T-cell (primary cell): Measurements from ENCODE around the gene FREM1. TPM values are rescaled to one million over a fixed set of nuclear protein-coding genes. Genes with fewer than 3 reads are reported as not detected.

Source experiments
- ATAC-seq, 4 experiments: fragments of 200-7000 bp in 3 of 4; fragments of 150-1000 bp in 1 of 4; cut with Tn5 transposase; replicated peaks in 1 of 4; 1 replicate in 3 of 4; 2 replicates in 1 of 4; pipeline ENCODE4 v1.10.0; 2021; ENCODE audit warnings: moderate library complexity in 3 of 4, mild to moderate bottlenecking in 2 of 4, moderate number of reproducible peaks in 1 of 4
- CTCF ChIA-PET, 2 donors: fragments of 300-600 bp; sonication (Branson Sonifier 250); formaldehyde crosslinking; loops; one replicate each; lab custom pipeline; 2022; ENCODE audit warnings: antibody characterized with exemption in 2 of 2; lab: Charles Lee
- POLR2A ChIA-PET, 2 donors: fragments of 300-600 bp; sonication (Branson Sonifier 250); formaldehyde crosslinking; loops; one replicate each; lab custom pipeline; 2022; ENCODE audit warnings: antibody characterized with exemption in 2 of 2; lab: Charles Lee
- DNase-seq, 35 experiments: peaks; one replicate each; pipeline versions ENCODE4 v3.0.0 to v3.0.0-alpha.2; 2013 to 2023
- H3K27ac ChIP-seq: one replicate; pipeline ENCODE4 v1.5.1; 2013; ENCODE audit warnings: low read length
- H3K27me3 ChIP-seq, 2 experiments: replicated peaks in 1 of 2; 1 replicate in 1 of 2; 2 replicates in 1 of 2; pipeline versions ENCODE4 v1.6.1 to v1.7.0; 2013; ENCODE audit warnings: low read length in 1 of 2, mixed read lengths in 1 of 2; ENCODE audit not compliant: control insufficient read depth in 2 of 2, insufficient read depth in 2 of 2; ENCODE audit errors: extremely low read depth in 1 of 2
- H3K36me3 ChIP-seq, 2 donors: 1 replicate in 1 of 2; 2 replicates in 1 of 2; pipeline versions ENCODE4 v1.6.1 to v1.7.0; 2013; ENCODE audit warnings: low read length in 1 of 2; ENCODE audit not compliant: control insufficient read depth in 2 of 2, insufficient read depth in 1 of 2; ENCODE audit errors: extremely low read depth in 1 of 2
- H3K4me1 ChIP-seq, 2 experiments: 1 replicate in 1 of 2; 2 replicates in 1 of 2; pipeline versions ENCODE4 v1.6.1 to v1.7.0; 2013; ENCODE audit warnings: low read length in 2 of 2, mixed read lengths in 1 of 2; ENCODE audit not compliant: insufficient read depth in 2 of 2, control insufficient read depth in 1 of 2; ENCODE audit errors: extremely low read depth in 1 of 2
- H3K4me3 ChIP-seq, 2 donors: 1 replicate in 1 of 2; 2 replicates in 1 of 2; pipeline versions ENCODE4 v1.5.1 to v1.7.0; 2013; ENCODE audit warnings: mild to moderate bottlenecking in 2 of 2, low read length in 1 of 2, moderate library complexity in 1 of 2; ENCODE audit not compliant: control insufficient read depth in 1 of 2; ENCODE audit errors: extremely low read depth in 1 of 2
- H3K9me3 ChIP-seq: 2 replicates; pipeline ENCODE4 v1.7.0; 2013
- H3K27ac Mint-ChIP-seq, 2 donors: one replicate each; pipeline ENCODE4 v1.8.0; 2020 to 2021; ENCODE audit warnings: mild to moderate bottlenecking in 2 of 2, mixed read lengths in 2 of 2
- H3K27me3 Mint-ChIP-seq, 2 donors: one replicate each; pipeline ENCODE4 v1.8.0; 2021 to 2022; ENCODE audit warnings: mixed read lengths in 2 of 2
- H3K36me3 Mint-ChIP-seq: one replicate; pipeline ENCODE4 v1.8.0; 2021; ENCODE audit warnings: mixed read lengths
- H3K4me1 Mint-ChIP-seq, 3 donors: one replicate each; pipeline ENCODE4 v1.8.0; 2020 to 2022; ENCODE audit warnings: mixed read lengths in 3 of 3, mild to moderate bottlenecking in 1 of 3
- H3K4me3 Mint-ChIP-seq, 3 donors: one replicate each; pipeline ENCODE4 v1.8.0; 2020 to 2022; ENCODE audit warnings: mild to moderate bottlenecking in 3 of 3, mixed read lengths in 3 of 3, moderate library complexity in 3 of 3
- H3K9me3 Mint-ChIP-seq, 3 donors: one replicate each; pipeline ENCODE4 v1.8.0; 2020 to 2022; ENCODE audit warnings: mixed read lengths in 3 of 3
- WGBS: methylation state at CpG from one replicate; pipeline ENCODE4 v1.1.5; 2013; ENCODE audit warnings: missing lambda C conversion rate; ENCODE audit not compliant: insufficient coverage; 5-methylcytosine and 5-hydroxymethylcytosine counted together
- total RNA-seq, 35 experiments: library from RNA in 6 of 35; stranded (reverse) in 6 of 35; fragments of 120-200 nt in 1 of 35; gene quantifications; one replicate each; pipeline versions ENCODE4 v1.2.1 to v1.2.4 and lab custom pipeline; 2013 to 2026

The FREM1 gene
- total RNA-seq, 5 donors from 2014 or later (not counting 1 experiment from before 2014, with no cell fraction given) = 0.26 to 0.76 (median 0.39) TPM; not detected in 1

DNA sequence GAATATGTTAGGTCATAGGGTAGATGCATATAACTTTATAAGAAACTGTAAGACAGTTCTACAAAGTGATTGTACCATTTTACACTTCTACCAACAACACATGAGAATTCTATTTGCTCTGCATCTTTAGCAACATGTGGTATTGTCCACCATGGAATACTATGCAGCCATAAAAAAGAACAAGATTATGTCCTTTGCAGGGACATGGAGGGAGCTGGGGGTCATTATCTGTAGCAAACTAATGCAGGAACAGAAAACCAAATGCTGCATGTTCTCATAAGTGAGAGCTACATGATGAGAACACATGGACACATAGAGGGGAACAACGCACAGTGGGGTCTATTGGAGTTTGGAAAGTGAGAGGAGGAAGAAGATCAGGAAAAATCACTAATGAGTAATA lies 165.5 kb downstream of the FREM1 start:
- ChIA-PET POLR2A (no interaction called here), CTCF (no interaction called here)
- H3K4me1 Mint-ChIP-seq = peaks cover 4 to 8% (median 4%) of the 10 kb centered on the region in 3 donors
- Histone ChIP-seq H3K4me3 (no peak overlapping the region), H3K27me3 (no peaks in the 10 kb centered on the region), H3K4me1 (no peaks in the 10 kb centered on the region), H3K27ac (no peak overlapping the region), H3K9me3 (no peaks in the 10 kb centered on the region), H3K36me3 (no peaks in the 10 kb centered on the region)
- H3K36me3 Mint-ChIP-seq = no peaks in the 10 kb centered on the region
- no peak for DNase-seq
- ATAC-seq = no peak
- H3K4me3 Mint-ChIP-seq = no peak overlapping the region
- peaks cover 14 to 17% of the 10 kb centered on the region in 2 donors for H3K27me3 Mint-ChIP-seq
- no peak overlapping the region for H3K27ac Mint-ChIP-seq
- peaks cover 0 to 4% (median 0%) of the 10 kb centered on the region in 3 donors for H3K9me3 Mint-ChIP-seq
- WGBS = no CpG with 5 or more reads among the region's 1 CpG

DNA sequence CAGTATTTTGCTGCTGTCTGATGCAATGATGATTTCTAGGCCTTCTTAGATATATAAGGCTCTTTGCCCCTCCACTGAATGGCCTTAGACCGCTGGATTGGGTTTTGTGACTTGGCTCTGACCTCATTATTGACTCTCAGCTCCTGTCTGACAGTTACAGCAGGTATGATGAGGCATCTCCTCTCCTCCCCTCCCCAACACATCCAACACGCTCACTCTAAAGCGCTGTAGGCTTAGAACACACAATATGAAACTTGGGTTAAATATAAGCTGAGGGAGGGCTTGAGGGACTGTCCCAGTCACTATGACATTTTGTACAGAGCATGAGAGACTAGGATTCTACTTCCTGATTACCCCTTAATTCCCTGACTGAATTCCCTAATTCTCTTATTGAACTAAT lies 168.9 kb downstream of the FREM1 start:
- Mint-ChIP-seq H3K4me1 (no peaks in the 10 kb centered on the region), H3K27ac (no peak overlapping the region), H3K36me3 (no peaks in the 10 kb centered on the region), H3K4me3 (no peak overlapping the region), H3K9me3 (peaks cover 0 to 4% (median 0%) of the 10 kb centered on the region in 3 donors), H3K27me3 (peaks cover 10 to 15% of the 10 kb centered on the region in 2 donors)
- CTCF ChIA-PET = no interaction called here
- DNase-seq (no peak), ATAC-seq (no peak)
- H3K27ac ChIP-seq = no peak overlapping the region
- H3K27me3 ChIP-seq = no peaks in the 10 kb centered on the region
- POLR2A ChIA-PET = no interaction called here
- H3K4me3 ChIP-seq = no peak overlapping the region
- H3K9me3 ChIP-seq = no peaks in the 10 kb centered on the region
- no peaks in the 10 kb centered on the region for H3K36me3 ChIP-seq
- no peaks in the 10 kb centered on the region for H3K4me1 ChIP-seq
- WGBS = no CpG with 5 or more reads among the region's 3 CpGs

DNA sequence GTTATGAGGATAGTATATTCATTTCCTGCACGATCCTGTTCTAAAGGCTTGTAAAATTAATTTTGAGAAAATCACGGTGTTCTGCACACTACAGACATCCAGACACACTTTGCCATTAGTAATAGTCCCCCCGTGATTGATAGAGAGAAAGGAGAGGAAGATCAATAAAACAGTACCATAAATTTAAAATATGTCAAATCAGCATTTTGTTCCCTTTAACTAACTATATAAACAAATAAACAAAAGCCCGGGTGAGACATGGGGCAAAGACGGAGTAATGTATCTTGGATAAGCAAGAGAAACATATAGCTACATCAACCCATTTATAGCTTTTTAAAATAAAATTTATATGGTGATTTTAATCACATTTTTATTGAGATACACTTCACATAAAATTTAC lies 177.1 kb downstream of the FREM1 start:
- WGBS = no CpG with 5 or more reads among the region's 5 CpGs
- H3K9me3 ChIP-seq = no peaks in the 10 kb centered on the region
- ChIA-PET CTCF (interaction anchor here in 1 of 2 donors (0.6 kb wide), 1 partner anchor 116 kb away, joined by 3 read pairs; no protein-coding TSS in a partner anchor), POLR2A (no interaction called here)
- no peaks in the 10 kb centered on the region for H3K4me1 Mint-ChIP-seq
- no peak overlapping the region for H3K27ac ChIP-seq
- H3K27me3 ChIP-seq = no peaks in the 10 kb centered on the region
- ATAC-seq (no peak), DNase-seq (no peak)
- H3K4me1 ChIP-seq = no peaks in the 10 kb centered on the region
- H3K4me3 ChIP-seq = no peak overlapping the region
- no peaks in the 10 kb centered on the region for H3K9me3 Mint-ChIP-seq
- H3K27ac Mint-ChIP-seq = no peak overlapping the region
- no peaks in the 10 kb centered on the region for H3K36me3 ChIP-seq
- H3K4me3 Mint-ChIP-seq = no peak overlapping the region
- H3K36me3 Mint-ChIP-seq = no peaks in the 10 kb centered on the region
- peaks cover 9 to 12% of the 10 kb centered on the region in 2 donors for H3K27me3 Mint-ChIP-seq

DNA sequence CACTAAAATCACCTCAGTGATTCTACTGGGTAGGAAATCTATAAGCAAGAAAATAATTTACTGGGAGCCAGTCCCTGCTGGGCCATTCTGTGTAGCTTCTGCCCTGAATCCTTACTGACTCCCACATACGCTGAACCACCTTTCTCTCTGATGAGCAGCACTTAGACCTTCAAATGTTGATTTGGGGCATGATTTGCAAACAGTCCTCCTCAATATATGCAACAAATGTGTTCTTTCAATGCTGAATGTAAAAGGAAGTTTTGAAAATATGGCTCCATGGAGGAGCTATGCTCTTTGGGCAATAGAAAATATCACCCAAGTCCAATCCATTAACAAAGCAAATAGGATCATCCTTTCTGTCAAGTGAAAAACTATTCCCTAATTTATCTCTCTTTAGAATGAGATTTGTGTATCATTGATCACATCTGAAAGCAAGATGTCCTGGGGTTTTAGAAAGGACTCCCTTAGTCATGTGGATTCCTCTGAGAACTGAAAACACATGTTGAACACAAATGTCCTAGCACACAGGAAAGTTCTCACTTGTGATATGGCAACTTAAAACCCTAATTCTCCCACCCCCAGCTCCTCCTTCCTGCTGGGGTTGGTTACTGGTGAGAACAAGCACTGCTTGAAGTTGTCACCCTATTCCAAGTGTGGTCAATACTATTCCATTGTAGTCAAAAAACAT lies 178.8 kb downstream of the FREM1 start:
- H3K27ac Mint-ChIP-seq = no peak overlapping the region
- H3K36me3 ChIP-seq = no peaks in the 10 kb centered on the region
- WGBS = no CpG with 5 or more reads among the region's 1 CpG
- no peak overlapping the region for H3K27ac ChIP-seq
- no peak overlapping the region for H3K4me3 ChIP-seq
- ATAC-seq (no peak), DNase-seq (no peak)
- no peaks in the 10 kb centered on the region for H3K4me1 ChIP-seq
- H3K4me3 Mint-ChIP-seq = no peak overlapping the region
- no peaks in the 10 kb centered on the region for H3K9me3 ChIP-seq
- H3K9me3 Mint-ChIP-seq = no peaks in the 10 kb centered on the region
- H3K36me3 Mint-ChIP-seq = no peaks in the 10 kb centered on the region
- no peaks in the 10 kb centered on the region for H3K4me1 Mint-ChIP-seq
- ChIA-PET POLR2A (no interaction called here), CTCF (no interaction called here)
- H3K27me3 ChIP-seq = no peaks in the 10 kb centered on the region
- peaks cover 5 to 15% of the 10 kb centered on the region in 2 donors for H3K27me3 Mint-ChIP-seq

DNA sequence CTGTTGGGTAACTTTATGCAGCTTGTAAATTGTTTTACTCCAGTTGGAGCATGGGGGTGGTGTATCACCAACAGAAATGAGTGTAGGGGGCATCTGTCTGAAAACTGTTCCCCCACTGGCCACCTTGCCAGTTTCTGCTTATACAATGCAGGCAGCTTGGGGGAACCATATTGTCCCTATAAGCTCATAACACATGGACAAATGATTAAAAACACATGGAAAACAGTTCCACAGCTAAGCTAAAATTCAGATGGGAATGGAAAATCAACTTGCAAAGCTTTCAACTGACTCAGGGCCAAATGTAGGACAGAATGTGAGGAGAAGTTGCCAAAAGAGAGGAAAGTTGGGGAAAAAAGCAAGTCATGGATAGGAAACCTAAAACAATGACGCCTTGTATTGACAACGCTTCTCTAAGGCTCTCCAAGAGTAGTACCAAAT lies 179.7 kb downstream of the FREM1 start:
- CTCF ChIA-PET = no interaction called here
- H3K9me3 Mint-ChIP-seq = no peaks in the 10 kb centered on the region
- WGBS = no CpG with 5 or more reads among the region's 2 CpGs
- Histone ChIP-seq H3K9me3 (no peaks in the 10 kb centered on the region), H3K27ac (no peak overlapping the region), H3K4me1 (no peaks in the 10 kb centered on the region), H3K36me3 (no peaks in the 10 kb centered on the region), H3K27me3 (no peaks in the 10 kb centered on the region), H3K4me3 (no peak overlapping the region)
- H3K4me1 Mint-ChIP-seq = no peaks in the 10 kb centered on the region
- no peaks in the 10 kb centered on the region for H3K36me3 Mint-ChIP-seq
- DNase-seq (no peak), ATAC-seq (no peak)
- POLR2A ChIA-PET = no interaction called here
- no peak overlapping the region for H3K4me3 Mint-ChIP-seq
- no peak overlapping the region for H3K27ac Mint-ChIP-seq
- peaks cover 7 to 14% of the 10 kb centered on the region in 2 donors for H3K27me3 Mint-ChIP-seq

DNA sequence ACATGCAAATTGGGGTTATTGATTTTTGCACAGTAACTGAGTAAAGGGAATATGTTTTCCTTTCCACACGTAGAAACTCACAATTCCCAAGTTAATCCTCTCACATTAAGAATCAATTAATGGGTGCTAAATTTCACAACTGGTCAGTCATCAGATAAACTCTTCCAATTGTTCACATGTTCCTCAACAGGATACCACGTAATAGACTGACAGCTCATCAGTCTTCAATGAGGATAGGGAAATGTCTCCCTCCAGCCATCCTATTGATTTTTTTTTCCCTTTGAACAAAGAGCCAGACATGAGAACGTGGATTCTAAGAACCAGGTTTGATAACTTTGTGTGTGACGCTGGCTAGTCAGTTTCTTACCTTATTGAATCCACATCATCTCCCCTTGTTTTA lies 186.9 kb downstream of the FREM1 start:
- Histone ChIP-seq H3K4me3 (no peak overlapping the region), H3K9me3 (no peaks in the 10 kb centered on the region), H3K27me3 (peaks cover 0 to 3% of the 10 kb centered on the region in 2 experiments), H3K36me3 (no peaks in the 10 kb centered on the region), H3K4me1 (no peaks in the 10 kb centered on the region), H3K27ac (no peak overlapping the region)
- no CpG with 5 or more reads among the region's 4 CpGs for whole genome bisulfite sequencing
- H3K36me3 Mint-ChIP-seq = no peaks in the 10 kb centered on the region
- H3K4me3 Mint-ChIP-seq = no peak overlapping the region
- H3K9me3 Mint-ChIP-seq = no peaks in the 10 kb centered on the region
- ChIA-PET POLR2A (no interaction called here), CTCF (interaction anchor here in 1 of 2 donors (1.2 to 1.4 kb wide), 2 partner anchors 43 to 62 kb away, joined by 3 read pairs; no protein-coding TSS in a partner anchor)
- H3K4me1 Mint-ChIP-seq = no peaks in the 10 kb centered on the region
- no peak overlapping the region for H3K27ac Mint-ChIP-seq
- DNase-seq = no peak
- ATAC-seq = no peak
- H3K27me3 Mint-ChIP-seq = peaks cover 12 to 26% of the 10 kb centered on the region in 2 donors
